K562 (cell line): Measurements from ENCODE around the gene TM7SF2. TPM values are rescaled to one million over a fixed set of nuclear protein-coding genes. Genes with fewer than 3 reads are reported as not detected.

Source experiments
- CHD7 ChIP-seq: fragments of 200-600 bp; sonication (generic); IDR thresholded peaks from one replicate; pipeline ENCODE4 v1.6.1; 2012; ENCODE audit warnings: mild to moderate bottlenecking, low read depth, low read length, inconsistent platforms
- ESRRA ChIP-seq: fragments of 450-650 bp; IDR thresholded peaks from 2 replicates; pipeline ENCODE4 v1.6.1; 2014; ENCODE audit warnings: low read depth, mild to moderate bottlenecking, moderate library complexity, borderline replicate concordance
- NR2C2 ChIP-seq, 2 experiments: fragments of 200-800 bp in 1 of 2; sonication (Bioruptor generic) in 1 of 2; sonication (generic) in 1 of 2; formaldehyde crosslinking in 1 of 2; IDR thresholded peaks; 2 replicates each; pipeline versions ENCODE4 v1.6.1 to v1.8.0; 2016 to 2022; ENCODE audit warnings: mild to moderate bottlenecking in 1 of 2, missing compliant biosample characterization in 1 of 2, missing genetic modification characterization in 1 of 2, missing genetic modification reagents in 1 of 2
- POLR2AphosphoS5 ChIP-seq: IDR thresholded peaks from 2 replicates; pipeline ENCODE4 v1.6.1; 2011; ENCODE audit warnings: mild to moderate bottlenecking, low read depth, low read length, moderate library complexity; ENCODE audit not compliant: control insufficient read depth, insufficient read depth
- PRMT5 ChIP-seq: sonication (generic); formaldehyde crosslinking; IDR thresholded peaks from 2 replicates; pipeline ENCODE4 v1.5.0; 2020; ENCODE audit warnings: missing genetic modification reagents
- RBM15 ChIP-seq: fragments of 200-400 bp; formaldehyde crosslinking; IDR thresholded peaks from 2 replicates; pipeline ENCODE4 v1.6.1; 2018; ENCODE audit warnings: mild to moderate bottlenecking, low read length, moderate library complexity; ENCODE audit not compliant: insufficient read depth
- THRB ChIP-seq: fragments of 450-650 bp; formaldehyde crosslinking; conservative IDR thresholded peaks from 2 replicates; pipeline ENCODE4 v1.4.0; 2022; ENCODE audit warnings: mild to moderate bottlenecking, missing genetic modification characterization
- ZBTB1 ChIP-seq: sonication (generic); formaldehyde crosslinking; IDR thresholded peaks from 2 replicates; pipeline ENCODE4 v1.8.1; 2023; ENCODE audit warnings: missing genetic modification reagents, low read depth, mild to moderate bottlenecking, borderline replicate concordance
- ZNF518B ChIP-seq: fragments of 250-450 bp; sonication (Bioruptor Pico); IDR thresholded peaks from 2 replicates; pipeline ENCODE4 v1.5.0; 2021; ENCODE audit warnings: mild to moderate bottlenecking, moderate library complexity
- polyA plus RNA-seq, 8 experiments: library from polyadenylated mRNA; depleted of rRNA in 4 of 8; stranded (reverse) in 5 of 8; unstranded in 3 of 8; fragments of >200 nt; fragmentation: Nextera tagmentation in 2 of 8; fragmentation: Illumina TruSeq in 1 of 8; extraction: Ambion mirVana in 2 of 8; extraction: Trizol in 1 of 8; gene quantifications; 2 replicates each; pipeline versions ENCODE4 v1.2.1 to v1.2.3, GENCODE V29; 2011 to 2014; ENCODE audit warnings: inconsistent platforms in 1 of 8, missing spikeins in 1 of 8
- total RNA-seq, 7 experiments: library from RNA; depleted of rRNA in 6 of 7; stranded (reverse); fragments of >200 nt in 6 of 7; fragmentation: Illumina TruSeq in 2 of 7; extraction: Trizol in 2 of 7; gene quantifications; 2 replicates each; pipeline versions ENCODE4 v1.2.1 to v1.2.3, GENCODE V29; 2011 to 2021; ENCODE audit warnings: low replicate concordance in 1 of 7

Gene TM7SF2
- total and polyA plus RNA-seq, 9 of the 15 experiments (the other 6 are each of a cell fraction or from before 2014, with no cell fraction given): 1.2 to 22.0 (median 14.3) TPM

GRCh38 chr11:65095974-65096806 is 15.5 kb upstream of the TM7SF2 start, which contains the start of gene VPS51 (continued):
- peak; percentile 61 for TF ChIP-seq CHD7
- TF ChIP-seq RBM15: no peak
- peak; percentile 58 for TF ChIP-seq THRB (CRISPR knock-in tag)
- peak; percentile 96 for TF ChIP-seq NR2C2 (CRISPR knock-in tag; IDR thresholded peaks at IDR 0.05)
- peak; percentile 99 for TF ChIP-seq NR2C2 (tag; IDR thresholded peaks at IDR 0.05)
- peak; percentile 79 for TF ChIP-seq ESRRA
- TF ChIP-seq ZBTB1: 0 out of 2 replicates have a peak, but pooled peaks have one; percentile 26
- no peak for TF ChIP-seq PRMT5 (CRISPR knock-in tag)
- no peak for TF ChIP-seq ZNF518B
- peak; percentile 87 for TF ChIP-seq POLR2AphosphoS5
